Gastrocnemius medialis (tissue), 4 donors: ENCODE results near the gene PCDHB7.
"Not testable (repeated sequence)": the region's sequence is repeated elsewhere in the genome, so short reads cannot be mapped to it uniquely, and the experiment has no call there.

ENCODE experiments used
- POLR2A ChIP-seq, 2 donors: fragments of 450-650 bp; IDR thresholded peaks; one replicate each; pipeline ENCODE4 v1.6.1; 2017; ENCODE audit warnings: antibody characterized with exemption in 2 of 2, mild to moderate bottlenecking in 2 of 2, moderate library complexity in 2 of 2
- TF ChIP-seq, protein P1 (sequence below), 5 experiments: fragments of 450-650 bp in 3 of 5; fragments of 200-600 bp in 2 of 5; sonication (generic) in 2 of 5; IDR thresholded peaks in 4 of 5; conservative IDR thresholded peaks in 1 of 5; 1 replicate in 4 of 5; 2 replicates in 1 of 5; pipeline ENCODE4 v1.5.1; 2016 to 2019; ENCODE audit warnings: antibody characterized with exemption in 5 of 5, mild to moderate bottlenecking in 3 of 5, moderate library complexity in 3 of 5

DNA sequence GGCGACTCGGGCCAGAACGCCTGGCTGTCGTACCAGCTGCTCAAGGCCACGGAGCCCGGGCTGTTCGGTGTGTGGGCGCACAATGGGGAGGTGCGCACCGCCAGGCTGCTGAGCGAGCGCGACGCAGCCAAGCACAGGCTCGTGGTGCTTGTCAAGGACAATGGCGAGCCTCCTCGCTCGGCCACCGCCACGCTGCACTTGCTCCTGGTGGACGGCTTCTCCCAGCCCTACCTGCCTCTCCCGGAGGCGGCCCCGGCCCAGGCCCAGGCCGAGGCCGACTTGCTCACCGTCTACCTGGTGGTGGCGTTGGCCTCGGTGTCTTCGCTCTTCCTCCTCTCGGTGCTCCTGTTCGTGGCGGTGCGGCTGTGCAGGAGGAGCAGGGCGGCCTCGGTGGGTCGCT lies 21.9 kb downstream of the PCDHB7 start:
- TF ChIP-seq, protein P1, sequence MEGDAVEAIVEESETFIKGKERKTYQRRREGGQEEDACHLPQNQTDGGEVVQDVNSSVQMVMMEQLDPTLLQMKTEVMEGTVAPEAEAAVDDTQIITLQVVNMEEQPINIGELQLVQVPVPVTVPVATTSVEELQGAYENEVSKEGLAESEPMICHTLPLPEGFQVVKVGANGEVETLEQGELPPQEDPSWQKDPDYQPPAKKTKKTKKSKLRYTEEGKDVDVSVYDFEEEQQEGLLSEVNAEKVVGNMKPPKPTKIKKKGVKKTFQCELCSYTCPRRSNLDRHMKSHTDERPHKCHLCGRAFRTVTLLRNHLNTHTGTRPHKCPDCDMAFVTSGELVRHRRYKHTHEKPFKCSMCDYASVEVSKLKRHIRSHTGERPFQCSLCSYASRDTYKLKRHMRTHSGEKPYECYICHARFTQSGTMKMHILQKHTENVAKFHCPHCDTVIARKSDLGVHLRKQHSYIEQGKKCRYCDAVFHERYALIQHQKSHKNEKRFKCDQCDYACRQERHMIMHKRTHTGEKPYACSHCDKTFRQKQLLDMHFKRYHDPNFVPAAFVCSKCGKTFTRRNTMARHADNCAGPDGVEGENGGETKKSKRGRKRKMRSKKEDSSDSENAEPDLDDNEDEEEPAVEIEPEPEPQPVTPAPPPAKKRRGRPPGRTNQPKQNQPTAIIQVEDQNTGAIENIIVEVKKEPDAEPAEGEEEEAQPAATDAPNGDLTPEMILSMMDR (IDR thresholded peaks at IDR 0.05 in 4 of 5, conservative IDR thresholded peaks at IDR 0.05 in 1 of 5) = not testable (repeated sequence)
- TF ChIP-seq POLR2A (IDR thresholded peaks at IDR 0.05) = not testable (repeated sequence)
